Neural progenitor cell (in vitro differentiated cells): ENCODE results near the gene FBXL17.

Experiments used
- CTCF ChIP-seq: fragments of 200-600 bp; sonication (generic); IDR thresholded peaks from 2 replicates; pipeline ENCODE4 v1.5.1; 2017; ENCODE audit warnings: antibody characterized with exemption, mild to moderate bottlenecking
- EZH2 ChIP-seq: fragments of 200-600 bp; sonication (generic); IDR thresholded peaks from 2 replicates; pipeline ENCODE4 v1.6.1; 2017; ENCODE audit warnings: antibody characterized with exemption, mild to moderate bottlenecking, moderate library complexity

DNA sequence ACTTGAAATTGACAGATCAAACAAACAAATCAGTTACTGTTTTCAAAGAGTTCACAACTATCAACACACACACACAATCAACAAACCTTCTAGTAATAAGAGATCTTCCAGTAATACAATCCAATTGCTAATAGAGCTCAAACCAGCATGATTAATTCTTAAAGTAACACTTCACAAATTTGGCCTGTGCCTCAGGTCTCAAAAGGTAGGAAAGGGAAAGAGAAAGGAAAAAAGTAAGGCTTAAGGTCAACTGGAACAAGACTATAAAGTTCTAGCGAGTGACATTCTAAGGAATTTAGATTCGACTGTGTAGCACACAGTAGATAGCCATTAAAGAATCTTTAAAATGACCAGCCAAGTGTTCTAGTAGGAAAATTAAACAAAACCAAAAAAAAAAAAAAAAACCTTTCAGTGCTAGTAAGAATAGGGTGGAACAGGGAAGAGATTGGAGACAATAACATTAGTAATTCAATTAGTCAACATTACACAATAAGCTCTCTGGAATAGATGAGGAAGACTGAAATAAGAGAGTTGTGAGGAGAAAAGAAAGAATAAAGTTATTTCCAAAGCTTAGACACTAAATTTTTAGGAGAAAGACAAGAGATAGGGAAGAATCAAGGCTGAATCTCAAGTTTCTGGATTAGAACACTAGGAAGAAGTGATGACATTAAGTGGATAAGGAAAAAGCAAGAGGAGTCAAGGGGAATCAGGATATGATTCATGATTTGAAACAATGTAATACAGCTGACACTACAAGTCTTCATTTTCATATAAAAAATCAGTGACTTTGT is 86.1 kb downstream of the FBXL17 start:
- TF ChIP-seq CTCF (no peak), EZH2 (no peak)
